Fibroblast of lung (primary cell): ENCODE measurements around the gene MTMR3. TPM values are rescaled to one million over a fixed set of nuclear protein-coding genes. Genes with fewer than 3 reads are reported as not detected.

Experiments
- polyA plus RNA-seq, 2 donors: library from polyadenylated mRNA; depleted of rRNA in 1 of 2; stranded (reverse) in 1 of 2; unstranded in 1 of 2; fragments of >200 nt; gene quantifications; 2 replicates each; pipeline ENCODE4 v1.2.1, GENCODE V29; 2011 to 2012; ENCODE audit warnings: missing spikeins in 1 of 2
- total RNA-seq: library from RNA; depleted of rRNA; stranded (reverse); fragments of >200 nt; gene quantifications from 2 replicates; pipeline ENCODE4 v1.2.1, GENCODE V29; 2014

MTMR3 gene
- total and polyA plus RNA-seq, 2 donors (not counting 1 experiment from before 2014, with no cell fraction given): 15.0 to 31.2 TPM

Other genes with a start within 250 kb of the MTMR3 start
- gene CABP7, start 163.2 kb upstream of the MTMR3 start, total RNA-seq: not detected in 2 replicates
- not detected in 2 replicates for gene CABP7, start 163.2 kb upstream of the MTMR3 start, polyA plus RNA-seq
- gene ZMAT5, start 116.2 kb upstream of the MTMR3 start, total RNA-seq: 18.7 and 21.6 TPM in 2 replicates
- gene ZMAT5, start 116.2 kb upstream of the MTMR3 start, polyA plus RNA-seq: 13.4 and 21.0 TPM in 2 replicates
- 80.4 and 117 TPM in 2 replicates for gene UQCR10, start 115.8 kb upstream of the MTMR3 start, total RNA-seq
- gene UQCR10, start 115.8 kb upstream of the MTMR3 start, polyA plus RNA-seq: 112 and 134 TPM in 2 replicates
- 19.8 and 23.8 TPM in 2 replicates for gene ASCC2, start 44.9 kb upstream of the MTMR3 start, total RNA-seq
- 30.5 and 41.2 TPM in 2 replicates for gene ASCC2, start 44.9 kb upstream of the MTMR3 start, polyA plus RNA-seq
- not detected in 2 replicates for gene HORMAD2, start 197.3 kb downstream of the MTMR3 start, total RNA-seq
- not detected in 2 replicates for gene HORMAD2, start 197.3 kb downstream of the MTMR3 start, polyA plus RNA-seq